B cell (primary cell): ENCODE data around the gene KCNJ12.
"Not testable (repeated sequence)": the region's sequence is repeated elsewhere in the genome, so short reads cannot be mapped to it uniquely, and the experiment has no call there.

Source experiments
- EZH2 ChIP-seq: IDR thresholded peaks from 2 replicates; pipeline ENCODE4 v1.6.1; 2012; ENCODE audit warnings: borderline replicate concordance, low read depth, mild to moderate bottlenecking, moderate library complexity, low read length; ENCODE audit not compliant: insufficient read depth, poor library complexity, severe bottlenecking
- TF ChIP-seq, protein P1 (sequence below): fragments of 200-600 bp; IDR thresholded peaks from one replicate; pipeline ENCODE4 v1.8.0; 2022; ENCODE audit warnings: antibody characterized with exemption, mild to moderate bottlenecking

GRCh38 chr17:21439015-21439336, 62.8 kb downstream of the KCNJ12 start:
- TF ChIP-seq, protein P1, sequence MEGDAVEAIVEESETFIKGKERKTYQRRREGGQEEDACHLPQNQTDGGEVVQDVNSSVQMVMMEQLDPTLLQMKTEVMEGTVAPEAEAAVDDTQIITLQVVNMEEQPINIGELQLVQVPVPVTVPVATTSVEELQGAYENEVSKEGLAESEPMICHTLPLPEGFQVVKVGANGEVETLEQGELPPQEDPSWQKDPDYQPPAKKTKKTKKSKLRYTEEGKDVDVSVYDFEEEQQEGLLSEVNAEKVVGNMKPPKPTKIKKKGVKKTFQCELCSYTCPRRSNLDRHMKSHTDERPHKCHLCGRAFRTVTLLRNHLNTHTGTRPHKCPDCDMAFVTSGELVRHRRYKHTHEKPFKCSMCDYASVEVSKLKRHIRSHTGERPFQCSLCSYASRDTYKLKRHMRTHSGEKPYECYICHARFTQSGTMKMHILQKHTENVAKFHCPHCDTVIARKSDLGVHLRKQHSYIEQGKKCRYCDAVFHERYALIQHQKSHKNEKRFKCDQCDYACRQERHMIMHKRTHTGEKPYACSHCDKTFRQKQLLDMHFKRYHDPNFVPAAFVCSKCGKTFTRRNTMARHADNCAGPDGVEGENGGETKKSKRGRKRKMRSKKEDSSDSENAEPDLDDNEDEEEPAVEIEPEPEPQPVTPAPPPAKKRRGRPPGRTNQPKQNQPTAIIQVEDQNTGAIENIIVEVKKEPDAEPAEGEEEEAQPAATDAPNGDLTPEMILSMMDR = not testable (repeated sequence)
- not testable (repeated sequence) for TF ChIP-seq EZH2
